8988T (cell line): ENCODE measurements around the gene OR6S1.
"Not testable (repeated sequence)": the region's sequence is repeated elsewhere in the genome, so short reads cannot be mapped to it uniquely, and the experiment has no call there.

Experiments used
- DNase-seq: peaks from one replicate; pipeline ENCODE4 v3.0.0; 2011

Gene OR6S1

DNA sequence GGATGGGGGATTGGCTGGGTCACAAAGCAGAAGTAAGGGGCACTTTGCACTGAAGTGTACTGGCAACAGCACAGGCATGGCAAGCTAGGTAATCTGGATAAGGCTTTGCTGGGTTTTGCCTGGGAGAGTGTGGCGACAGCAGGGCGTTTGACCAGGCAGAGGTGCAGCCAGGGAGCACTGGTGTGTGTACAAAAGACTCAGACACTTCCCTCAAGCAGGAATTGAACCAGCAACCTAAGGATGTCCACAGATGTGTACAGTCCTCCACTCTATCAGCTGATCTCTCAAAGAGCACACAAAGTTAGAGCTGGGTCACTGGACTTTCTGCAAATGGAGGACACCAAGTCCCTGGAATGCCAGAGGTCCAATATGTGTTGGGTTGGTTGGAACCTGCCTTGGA lies 27.5 kb upstream of the OR6S1 start:
- no peak for DNase-seq

DNA sequence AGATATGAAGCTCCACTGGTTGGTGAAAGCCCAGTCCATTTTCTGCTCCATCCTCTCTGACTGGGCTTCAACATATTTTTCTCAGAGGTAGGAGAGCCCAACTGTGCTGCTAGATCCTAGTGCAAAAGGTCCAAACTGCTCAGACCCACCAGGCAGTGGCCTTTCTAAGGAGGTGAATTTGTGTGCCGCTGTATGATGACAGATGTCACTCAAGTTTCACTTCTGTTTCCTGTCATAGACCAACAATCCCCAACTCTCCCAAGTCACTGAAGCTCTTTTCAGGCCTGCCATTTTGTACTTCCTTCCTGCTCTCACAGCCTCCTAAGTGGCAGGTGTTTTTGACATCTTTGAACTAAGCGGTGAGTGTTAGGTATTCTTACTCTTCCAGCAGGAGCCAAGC lies 26.5 kb upstream of the OR6S1 start:
- DNase-seq = no peak

DNA sequence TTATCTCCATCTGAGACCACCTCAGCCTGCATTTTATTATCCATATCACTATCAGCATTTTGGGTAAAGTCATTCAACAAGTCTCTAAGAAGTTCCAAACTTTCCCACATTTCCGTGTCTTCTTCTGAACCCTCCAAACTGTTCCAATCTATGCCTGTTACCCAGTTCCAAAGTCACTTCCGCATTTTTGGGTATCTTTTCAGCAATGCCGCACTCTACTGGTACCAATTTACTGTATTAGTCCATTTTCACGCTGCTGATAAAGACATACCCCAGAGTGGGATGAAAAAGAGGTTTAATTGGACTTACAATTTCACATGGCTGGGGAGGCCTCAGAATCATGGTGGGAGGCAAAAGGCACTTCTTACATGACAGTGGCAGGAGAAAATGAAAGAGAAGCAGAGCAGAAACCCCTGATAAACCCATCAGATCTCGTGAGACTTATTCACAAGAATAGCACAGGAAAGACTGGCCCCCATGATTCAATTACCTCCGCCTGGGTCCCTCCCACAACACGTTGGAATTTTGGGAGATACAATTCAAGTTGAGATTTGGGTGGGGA lies 25.0 kb upstream of the OR6S1 start:
- not testable (repeated sequence) for DNase-seq

DNA sequence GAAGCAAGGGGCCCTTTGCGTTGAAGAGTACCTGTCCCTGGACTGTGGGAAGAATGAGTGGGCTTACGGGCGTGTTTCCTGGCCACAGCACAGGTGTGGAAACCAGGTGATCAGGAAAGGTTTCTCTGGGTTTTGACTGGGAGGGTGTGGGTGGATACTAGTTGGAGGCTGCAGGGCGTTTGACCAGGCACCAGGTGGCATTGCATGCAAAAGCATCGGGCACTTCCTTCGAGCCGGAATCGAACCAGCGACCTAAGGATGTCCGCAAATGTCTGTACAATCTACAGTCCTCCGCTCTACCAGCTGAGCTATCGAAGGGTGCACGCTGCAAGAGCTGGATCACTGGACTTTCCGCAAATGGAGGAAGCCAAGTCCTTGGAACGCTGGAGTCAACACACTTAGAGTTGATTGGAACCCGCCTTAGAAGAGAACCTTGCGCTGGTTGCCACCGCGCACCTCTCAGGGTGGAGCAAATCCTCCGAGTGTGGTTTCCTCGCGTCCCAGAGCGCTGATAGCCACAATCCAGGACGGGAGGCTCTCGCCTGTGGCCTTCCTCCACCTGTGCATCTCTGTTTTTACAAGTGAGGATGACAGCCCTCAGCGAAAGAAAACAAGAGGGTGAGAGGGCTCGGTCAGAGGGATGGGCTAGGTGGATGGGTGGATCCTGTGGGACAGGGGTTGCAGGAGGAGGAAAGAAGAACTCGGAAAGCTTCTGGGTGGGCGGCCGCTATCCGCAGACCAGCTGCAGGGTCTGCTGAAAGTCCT lies 21.7 kb upstream of the OR6S1 start:
- no peak for DNase-seq

DNA sequence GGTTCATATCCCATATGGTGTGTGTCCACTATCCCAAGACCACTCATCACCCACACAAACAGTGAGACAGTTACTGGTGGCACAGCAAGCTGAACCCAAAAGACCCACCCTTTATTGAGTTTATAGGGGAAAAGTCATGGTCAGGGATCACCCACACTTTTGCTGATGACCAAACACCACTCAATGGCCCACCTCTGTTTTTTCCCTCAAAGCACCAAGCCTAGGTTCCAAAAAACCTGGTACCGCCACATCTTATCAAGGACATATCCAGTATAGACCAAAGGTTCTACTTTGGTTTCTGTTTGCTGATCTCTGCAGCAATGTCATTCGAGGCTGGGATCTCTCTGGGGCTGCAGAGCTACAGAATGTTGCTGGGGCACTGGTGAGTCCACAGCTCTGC lies 19.7 kb upstream of the OR6S1 start:
- no peak for DNase-seq

DNA sequence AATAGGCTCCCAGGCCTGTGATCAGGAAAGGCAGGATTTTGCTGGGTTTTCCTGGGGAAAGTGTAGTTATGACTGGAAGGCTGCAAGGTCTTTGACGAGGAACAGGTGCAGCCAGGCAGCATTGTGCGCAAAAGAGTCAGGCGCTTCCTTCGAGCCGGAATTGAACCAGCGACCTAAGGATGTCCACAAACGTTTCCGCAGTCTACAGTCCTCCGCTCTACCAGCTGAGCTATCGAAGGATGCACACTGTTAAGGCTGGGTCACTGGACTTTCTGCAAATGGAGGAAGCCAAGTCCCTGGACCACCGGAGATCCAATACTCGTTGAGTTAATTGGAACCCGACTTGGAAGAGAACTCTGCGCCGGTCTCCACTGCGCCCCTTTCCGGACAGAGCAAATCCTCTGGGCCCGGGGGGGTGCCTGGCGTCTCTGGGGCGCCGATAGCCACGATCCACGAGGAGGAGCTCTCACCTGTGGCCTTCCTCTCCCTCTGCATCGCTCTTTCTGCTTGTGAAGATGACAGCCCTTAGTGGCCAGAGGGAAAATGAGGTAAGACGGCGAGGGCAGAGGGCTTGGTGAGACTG lies 18.4 kb upstream of the OR6S1 start:
- DNase-seq = no peak

DNA sequence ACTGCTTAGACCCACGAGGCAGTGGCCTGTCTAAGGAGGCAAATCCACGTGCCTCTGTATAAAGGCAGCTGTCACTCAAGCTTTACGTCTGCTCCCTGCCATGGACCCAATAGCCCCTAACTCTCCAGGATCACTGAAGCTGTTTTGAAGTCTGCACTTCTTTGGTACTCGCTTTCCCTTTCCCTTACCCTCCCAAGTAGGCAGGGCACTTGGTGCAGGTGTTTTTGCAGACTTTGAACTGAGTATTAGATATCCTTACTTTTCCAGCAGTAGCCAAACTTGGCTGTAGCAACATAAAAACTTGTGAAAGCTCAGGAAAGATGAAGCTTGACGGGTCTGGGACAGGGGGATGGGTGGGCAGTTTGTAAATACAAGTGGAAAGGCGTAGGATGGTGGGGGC lies 17.8 kb upstream of the OR6S1 start:
- no peak for DNase-seq

GRCh38 chr14:20658246-20658645 lies 16.8 kb upstream of the OR6S1 start:
- no peak for DNase-seq

GRCh38 chr14:20657216-20658211 lies 16.0 kb upstream of the OR6S1 start:
- DNase-seq = peak; percentile 40

DNA sequence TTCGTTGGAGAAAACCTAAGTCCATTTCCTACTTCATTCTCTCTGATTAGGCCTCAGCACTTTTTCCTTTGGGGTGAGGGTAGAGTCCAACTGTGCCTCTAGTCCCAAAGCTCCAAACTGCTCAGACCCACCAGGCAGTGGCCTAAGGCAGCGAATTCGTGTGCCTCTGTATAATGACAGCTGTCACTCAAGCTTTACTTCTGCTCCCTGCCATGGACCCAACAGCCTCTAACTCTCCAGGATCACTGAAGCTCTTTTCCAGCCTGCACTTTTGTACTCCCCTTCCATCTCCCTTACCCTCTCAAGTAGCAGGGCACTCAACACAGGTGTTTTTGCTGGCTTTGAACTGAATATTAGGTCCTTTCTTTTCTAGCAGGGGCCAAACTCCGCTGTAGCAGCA lies 14.8 kb upstream of the OR6S1 start:
- no peak for DNase-seq

GRCh38 chr14:20655851-20656250 lies 14.4 kb upstream of the OR6S1 start:
- no peak for DNase-seq

- DNase-seq = no peak
These were observed 11.8 kb upstream of the OR6S1 start for GRCh38 chr14:20652996-20653975.

DNA sequence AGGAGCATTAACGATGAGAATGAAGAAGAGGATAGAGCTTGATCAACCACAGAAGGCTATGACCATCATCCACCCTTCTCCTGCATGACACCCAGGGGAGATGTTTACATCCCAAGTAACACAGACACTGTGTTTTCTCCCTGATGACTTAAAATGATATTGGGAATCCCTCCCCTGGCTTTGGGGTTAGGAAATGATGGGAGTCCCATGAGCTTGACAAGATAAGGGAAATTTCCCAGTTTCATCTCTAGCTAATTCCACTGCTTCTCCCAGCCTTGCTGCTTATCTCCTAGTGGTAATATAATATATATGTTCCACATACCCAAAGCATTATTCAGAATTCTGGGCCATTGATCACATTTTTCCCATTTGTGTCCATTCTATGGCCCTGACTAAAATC lies 4.0 kb upstream of the OR6S1 start:
- DNase-seq = no peak

DNA sequence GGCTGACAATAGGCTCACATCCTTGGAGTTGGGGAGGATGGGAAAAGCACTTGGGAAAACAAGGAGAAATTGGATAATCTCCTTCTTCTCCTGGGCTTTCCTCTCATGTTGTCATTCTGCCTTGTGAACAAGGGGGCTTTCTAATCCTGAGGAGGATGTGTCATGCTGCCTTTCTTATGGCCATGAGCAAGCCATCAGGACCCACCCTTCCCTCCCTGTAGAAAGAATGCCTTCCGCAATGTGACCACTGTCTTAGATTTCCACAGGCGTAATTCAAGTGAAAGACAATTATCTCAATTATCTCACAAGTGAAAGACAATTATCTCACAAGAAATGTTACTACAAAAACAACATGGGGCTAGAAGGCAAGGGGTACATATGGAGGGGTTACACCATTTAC lies 3.0 kb upstream of the OR6S1 start:
- no peak for DNase-seq

DNA sequence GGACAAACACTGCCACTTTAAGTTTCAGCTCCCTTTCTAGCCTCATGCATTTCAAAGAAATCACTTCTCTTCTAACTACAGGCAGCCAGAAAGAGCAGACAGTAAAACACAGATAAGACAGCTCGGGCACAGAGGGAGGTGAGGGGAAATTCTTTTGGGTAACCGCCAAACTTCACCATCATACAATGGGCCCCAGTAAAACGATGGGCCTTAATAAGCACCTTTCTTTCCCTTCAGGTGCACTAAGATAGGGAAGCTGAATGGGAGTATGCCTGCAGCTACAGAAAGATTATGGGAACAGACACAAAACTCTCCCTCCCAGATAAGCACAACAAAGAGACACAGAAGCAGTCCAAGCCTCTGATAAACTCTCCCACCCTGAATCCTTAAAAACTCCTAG lies 1.3 kb upstream of the OR6S1 start:
- DNase-seq = not testable (repeated sequence)

GRCh38 chr14:20642182-20642581 lies 691 bp upstream of the OR6S1 start:
- DNase-seq = no peak

DNA sequence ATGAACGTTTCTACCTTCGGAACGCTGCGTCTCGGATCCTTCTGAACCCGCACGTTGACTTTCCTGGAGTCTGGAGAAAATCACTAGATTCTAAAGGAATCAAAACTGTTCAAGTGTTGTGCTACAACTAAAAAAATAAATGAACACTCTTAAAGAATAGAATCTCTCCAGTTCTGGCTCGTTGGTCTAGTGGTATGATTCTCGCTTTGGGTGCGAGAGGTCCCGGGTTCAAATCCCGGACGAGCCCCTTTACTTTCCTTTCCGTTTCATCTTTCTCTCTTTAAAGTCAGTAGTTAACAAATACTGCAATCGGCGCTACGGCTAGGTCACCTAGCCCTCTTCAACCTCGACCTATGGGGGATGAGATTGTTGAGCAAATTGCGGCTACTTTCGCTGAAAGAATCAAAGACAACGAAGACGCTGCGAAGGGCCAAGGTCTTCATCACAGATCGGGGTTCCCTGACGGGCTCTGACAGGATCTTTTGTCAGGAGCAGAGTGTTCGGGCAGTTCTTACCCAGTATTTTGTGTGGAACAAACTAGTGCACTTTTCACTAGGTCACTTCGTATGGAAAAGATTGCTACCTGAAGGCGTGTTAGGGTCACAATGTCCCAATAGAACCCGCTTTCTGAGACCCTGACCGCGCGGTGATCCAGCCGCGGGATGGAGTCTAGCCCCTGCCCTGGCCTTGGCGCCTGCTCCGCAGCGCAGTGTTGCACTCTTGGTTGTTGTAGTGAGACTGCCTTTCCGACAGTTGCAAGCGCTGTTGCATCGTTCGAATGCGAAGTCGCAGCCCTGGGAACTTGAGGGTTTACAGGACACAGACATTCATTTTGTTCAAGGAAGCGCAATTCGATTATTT lies 8.4 kb downstream of the OR6S1 start:
- no peak for DNase-seq

GRCh38 chr14:20632448-20632830 lies 9.1 kb downstream of the OR6S1 start:
- no peak for DNase-seq

GRCh38 chr14:20631880-20632389 lies 9.6 kb downstream of the OR6S1 start:
- no peak for DNase-seq

DNA sequence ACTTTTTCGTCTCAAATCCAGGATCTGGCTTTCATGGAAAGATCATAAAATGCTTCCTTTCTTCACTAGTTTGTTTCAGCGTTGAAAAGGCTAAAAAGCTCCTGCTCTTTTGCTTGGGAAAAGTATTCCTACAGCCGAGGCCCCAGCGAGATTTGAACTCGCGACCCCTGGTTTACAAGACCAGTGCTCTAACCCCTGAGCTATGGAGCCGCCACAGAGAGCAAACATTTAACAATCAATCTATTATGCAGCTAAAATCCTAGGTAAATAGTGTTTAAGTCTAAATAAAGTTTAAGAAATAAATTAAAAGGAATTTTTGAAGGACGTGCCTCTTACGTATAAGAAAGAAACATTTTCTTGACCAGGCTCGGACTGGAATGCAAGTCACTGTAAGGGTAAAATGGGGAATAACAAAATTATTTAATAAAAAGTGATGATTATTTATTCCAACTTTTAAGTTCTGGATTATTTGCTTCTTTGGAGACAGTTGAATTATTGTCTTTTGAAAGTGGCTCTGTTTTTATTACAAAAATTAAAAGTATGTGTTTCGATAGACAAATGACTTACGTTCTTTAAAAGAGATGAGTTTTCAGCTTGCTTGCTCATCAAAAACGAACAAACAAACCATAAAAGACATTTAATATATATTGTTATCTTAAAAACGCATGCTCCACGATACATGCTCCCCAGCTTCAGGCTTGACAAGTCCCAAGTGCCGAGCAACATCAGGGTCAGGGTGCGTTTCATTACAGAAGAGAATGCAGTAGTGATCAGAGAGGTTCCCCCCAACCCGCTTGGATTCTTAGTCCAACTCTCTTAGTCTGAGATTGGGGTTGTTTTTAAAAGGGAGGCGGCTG lies 10.2 kb downstream of the OR6S1 start:
- no peak for DNase-seq
